ENCODE data around the gene OSBP2. TPM values are rescaled to one million over a fixed set of nuclear protein-coding genes. Genes with fewer than 3 reads are reported as not detected.

OSBP2 gene
- 5.1 TPM for polyA plus RNA-seq (2012; ENCODE audit: insufficient read depth, insufficient read length, low read depth)

GRCh38 chr22:30694640-30695350, at the start of gene OSBP2:
TSS of gene OSBP2 (plus strand) at chr22:30694874. CDS start at chr22:30694910, 36 bp downstream.
- Histone ChIP-seq H3K9me3 (no peaks in the 10 kb centered on the region), H3K36me3 (no peaks in the 10 kb centered on the region), H3K4me1 (no peaks in the 10 kb centered on the region), H3K27me3 (no peaks in the 10 kb centered on the region), H3K4me3 (ENCODE audit: low read depth, low read length) (peak within 1 kb of the TSS; percentile 70)
- no peak for TF ChIP-seq CTCF (IDR thresholded peaks at IDR 0.05; ENCODE audit: low read depth, low read length)
- peak; percentile 59 for DNase-seq

- Histone ChIP-seq H3K36me3 (no peaks in the 10 kb centered on the region), H3K4me1 (no peaks in the 10 kb centered on the region), H3K9me3 (no peaks in the 10 kb centered on the region), H3K4me3 (ENCODE audit: low read depth, low read length) (no peak overlapping the region), H3K27me3 (no peaks in the 10 kb centered on the region)
- TF ChIP-seq CTCF (IDR thresholded peaks at IDR 0.05; ENCODE audit: low read depth, low read length): no peak
- no peak for DNase-seq
Measured at GRCh38 chr22:30646518-30647160, 48.0 kb upstream of the OSBP2 start.

GRCh38 chr22:30647536-30647935, 47.1 kb upstream of the OSBP2 start:
- no peaks in the 10 kb centered on the region for H3K27me3 ChIP-seq
- no peak for TF ChIP-seq CTCF (IDR thresholded peaks at IDR 0.05; ENCODE audit: low read depth, low read length)
- H3K36me3 ChIP-seq: no peaks in the 10 kb centered on the region
- H3K4me3 ChIP-seq (ENCODE audit: low read depth, low read length): no peak overlapping the region
- no peaks in the 10 kb centered on the region for H3K9me3 ChIP-seq
- no peak for DNase-seq
- no peaks in the 10 kb centered on the region for H3K4me1 ChIP-seq

GRCh38 chr22:30648825-30649224, 45.8 kb upstream of the OSBP2 start:
- no peaks in the 10 kb centered on the region for H3K4me1 ChIP-seq
- no peaks in the 10 kb centered on the region for H3K27me3 ChIP-seq
- no peak for TF ChIP-seq CTCF (IDR thresholded peaks at IDR 0.05; ENCODE audit: low read depth, low read length)
- H3K36me3 ChIP-seq: no peaks in the 10 kb centered on the region
- no peak overlapping the region for H3K4me3 ChIP-seq (ENCODE audit: low read depth, low read length)
- H3K9me3 ChIP-seq: no peaks in the 10 kb centered on the region
- DNase-seq: no peak

- DNase-seq: no peak
Measured at GRCh38 chr22:30649430-30650007, 45.2 kb upstream of the OSBP2 start.

More at GRCh38 chr22:30649430-30650007, 45.2 kb upstream of the OSBP2 start:
- H3K4me3 ChIP-seq (ENCODE audit: low read depth, low read length): no peak overlapping the region
- no peak for TF ChIP-seq CTCF (IDR thresholded peaks at IDR 0.05; ENCODE audit: low read depth, low read length)
- H3K27me3 ChIP-seq: no peaks in the 10 kb centered on the region
- no peaks in the 10 kb centered on the region for H3K4me1 ChIP-seq
- H3K9me3 ChIP-seq: no peaks in the 10 kb centered on the region
- H3K36me3 ChIP-seq: no peaks in the 10 kb centered on the region
